ENCODE measurements around the gene ATF7IP2. TPM values are rescaled to one million over a fixed set of nuclear protein-coding genes. Genes with fewer than 3 reads are reported as not detected.
A peak's percentile ranks its signal among the peaks of the same experiment; 100 is the strongest.
"Not testable (repeated sequence)": the region's sequence is repeated elsewhere in the genome, so short reads cannot be mapped to it uniquely, and the experiment has no call there.

Gene ATF7IP2
- total and polyA plus RNA-seq, 9 of the 15 experiments (the other 6 are each of a cell fraction or from before 2014, with no cell fraction given): 131 to 515 (median 196) TPM

DNA sequence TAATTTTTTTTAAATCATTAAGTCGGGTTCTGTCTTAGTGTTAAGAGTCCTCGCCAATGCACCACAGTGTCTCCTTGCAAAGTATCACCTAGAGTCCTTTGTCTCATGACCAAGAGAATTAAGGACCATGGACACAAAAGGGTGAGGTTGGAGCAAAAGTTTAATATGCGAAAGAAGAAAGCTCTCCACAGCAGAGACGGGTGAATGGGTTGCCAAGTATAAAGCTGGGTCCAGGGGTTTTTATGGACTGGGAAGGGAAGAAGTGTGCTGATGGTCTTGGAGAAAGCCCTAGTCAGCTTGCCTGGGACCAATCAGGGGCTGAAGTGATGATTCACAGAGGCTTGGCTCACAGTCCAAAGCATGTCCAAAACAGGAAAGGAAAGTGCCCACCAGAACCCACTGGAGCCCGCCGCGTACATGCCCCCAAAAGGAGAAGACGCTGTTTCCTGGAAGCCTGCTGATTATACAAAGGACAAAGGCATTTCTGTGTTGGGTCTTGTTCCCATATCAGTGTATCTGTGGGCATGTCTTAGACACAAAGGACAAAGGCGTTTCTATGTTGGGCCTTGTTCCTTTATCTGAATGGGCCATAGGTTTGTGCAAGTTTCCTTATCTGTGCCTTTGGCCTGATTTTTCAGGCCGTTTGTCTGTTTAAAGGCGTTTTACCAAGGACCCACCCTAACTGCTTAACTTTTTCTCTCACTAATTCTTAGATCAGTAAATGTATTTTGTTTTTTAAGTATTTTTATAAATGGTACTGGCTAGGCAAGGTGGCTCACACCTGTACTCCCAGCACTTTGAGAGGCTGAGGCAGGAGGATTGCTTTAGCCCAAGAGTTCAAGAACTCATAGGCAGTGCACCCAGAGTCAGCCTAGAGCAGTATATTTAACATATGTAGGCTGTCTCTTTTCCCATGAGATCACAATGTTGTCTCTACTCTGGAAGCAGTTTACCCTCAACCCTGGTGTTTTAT, 28.7 kb upstream of the ATF7IP2 start (continued):
- TF ChIP-seq ARID3A (IDR thresholded peaks at IDR 0.05; ENCODE audit: borderline replicate concordance, low read depth, low read length) (no peak), HOXB6 (CRISPR knock-in tag; IDR thresholded peaks at IDR 0.05; ENCODE audit: borderline replicate concordance) (no peak), TOE1 (IDR thresholded peaks at IDR 0.05; ENCODE audit: borderline replicate concordance) (no peak), TOE1 (CRISPR knock-in tag; IDR thresholded peaks at IDR 0.05; ENCODE audit: borderline replicate concordance, low read depth) (no peak), NR2F6 (CRISPR knock-in tag; IDR thresholded peaks at IDR 0.05) (no peak)

- BruUV-seq (replicated peaks); H3K27me3 ChIP-seq (ENCODE audit: control insufficient read depth in 2 of 2, insufficient read depth in 2 of 2, low read length in 2 of 2); H3K9me1 ChIP-seq (ENCODE audit: control insufficient read depth, insufficient read depth, low read length); DNase-seq (ENCODE audit: extremely low read depth in 1 of 4, low spot score in 3 of 4); in situ Hi-C loops (cut with MboI); H3K36me3 ChIP-seq (ENCODE audit: control insufficient read depth, insufficient read depth, low read length); H3K79me2 ChIP-seq (ENCODE audit: control insufficient read depth, insufficient read depth, low read length); CTCF ChIA-PET (ENCODE audit: low intra/inter-chr PET ratio); H4K20me1 ChIP-seq (replicated peaks; ENCODE audit: control insufficient read depth, insufficient read depth, low read length); FAIRE-seq; ATAC-seq; H3K4me3 ChIP-seq; TF ChIP-seq ZNF740 (CRISPR knock-in tag; IDR thresholded peaks at IDR 0.05): not testable (repeated sequence)
- peak overlapping the region in 1 of 2 experiments; percentile 62; a peak in 1 of 4 replicates for H3K9ac ChIP-seq (ENCODE audit: insufficient read depth in 1 of 2, low read depth in 2 of 2, low read length in 2 of 2)
- peaks cover 26% of the 10 kb centered on the region for H3K9me3 ChIP-seq (replicated peaks; ENCODE audit: control insufficient read depth, insufficient read depth, low read depth, low read length)
- H2AFZ ChIP-seq (ENCODE audit: low read depth, low read length): peak overlapping the region; percentile 79; the same call in 1 of the 2 replicates
- peak overlapping the region; percentile 26 for H3K4me2 ChIP-seq (ENCODE audit: insufficient read depth, low read length)
- intact Hi-C loops (cut with micrococcal nuclease): loop anchor here (1.0 to 5.0 kb wide), 3 partner anchors 25 to 139 kb away; partner anchors contain the start of gene ATF7IP2
- peaks cover 14 to 42% of the 10 kb centered on the region in 2 experiments for H3K4me1 ChIP-seq (replicated peaks in 1 of 2; ENCODE audit: control insufficient read depth in 2 of 2, insufficient read depth in 2 of 2, low read length in 2 of 2)
- POLR2A ChIA-PET: interaction anchor here (2.8 kb wide), 1 partner anchor 24 kb away, joined by 16 read pairs; the partner anchor contains the start of gene ATF7IP2
- peak overlapping the region; percentile 86 for H3K27ac ChIP-seq (ENCODE audit: extremely low read depth, low read depth, low read length)
- 63% methylated on average over 7 of the region's 8 CpGs for WGBS (ENCODE audit: insufficient coverage, low coverage, missing lambda C conversion rate)
- peak; percentile 62; the same call in 1 of the 2 replicates for TF ChIP-seq NFRKB (IDR thresholded peaks at IDR 0.05; ENCODE audit: low read depth)
- peak in 1 of 2 experiments; percentile 67; a peak in 1 of 4 replicates for TF ChIP-seq ZNF740 (tag; IDR thresholded peaks at IDR 0.05)
- 0 out of 2 replicates have a peak, but pooled peaks have one; percentile 5 for TF ChIP-seq MAFG (tag; conservative IDR thresholded peaks at IDR 0.05)
- TF ChIP-seq BCOR (IDR thresholded peaks at IDR 0.05): peak; percentile 53
- TF ChIP-seq ZNF121 (CRISPR knock-in tag; conservative IDR thresholded peaks at IDR 0.05): peak; percentile 37
- TF ChIP-seq SMARCA5 (IDR thresholded peaks at IDR 0.05): peak; percentile 83; the same call in 1 of the 2 replicates
These were observed 24.1 kb upstream of the ATF7IP2 start for GRCh38 chr16:10361747-10362076.
